Neural cell (in vitro differentiated cells): ENCODE results near the gene S1PR3.

Experiments used
- EZH2 ChIP-seq: fragments of 200-600, 300-800 bp; shearing (Covaris generic), sonication (generic); IDR thresholded peaks from 2 replicates; pipeline ENCODE4 v1.6.1; 2014; ENCODE audit warnings: antibody characterized with exemption, low read length, borderline replicate concordance, mild to moderate bottlenecking; ENCODE audit not compliant: insufficient read depth, poor library complexity, severe bottlenecking
- POLR2AphosphoS5 ChIP-seq: IDR thresholded peaks from 2 replicates; pipeline ENCODE4 v1.6.1; 2012
- TF ChIP-seq, protein P1 (sequence below): fragments of 450-650 bp; IDR thresholded peaks from 2 replicates; pipeline ENCODE4 v1.5.1; 2014; ENCODE audit warnings: antibody characterized with exemption, mild to moderate bottlenecking, moderate library complexity; ENCODE audit not compliant: poor library complexity, severe bottlenecking
- TF ChIP-seq, protein P2 (sequence below): IDR thresholded peaks from 2 replicates; pipeline ENCODE4 v1.6.1; 2012; ENCODE audit warnings: borderline replicate concordance

GRCh38 chr9:89036383-89036782 is 45.1 kb downstream of the S1PR3 start:
- TF ChIP-seq EZH2: no peak
- TF ChIP-seq, protein P1, sequence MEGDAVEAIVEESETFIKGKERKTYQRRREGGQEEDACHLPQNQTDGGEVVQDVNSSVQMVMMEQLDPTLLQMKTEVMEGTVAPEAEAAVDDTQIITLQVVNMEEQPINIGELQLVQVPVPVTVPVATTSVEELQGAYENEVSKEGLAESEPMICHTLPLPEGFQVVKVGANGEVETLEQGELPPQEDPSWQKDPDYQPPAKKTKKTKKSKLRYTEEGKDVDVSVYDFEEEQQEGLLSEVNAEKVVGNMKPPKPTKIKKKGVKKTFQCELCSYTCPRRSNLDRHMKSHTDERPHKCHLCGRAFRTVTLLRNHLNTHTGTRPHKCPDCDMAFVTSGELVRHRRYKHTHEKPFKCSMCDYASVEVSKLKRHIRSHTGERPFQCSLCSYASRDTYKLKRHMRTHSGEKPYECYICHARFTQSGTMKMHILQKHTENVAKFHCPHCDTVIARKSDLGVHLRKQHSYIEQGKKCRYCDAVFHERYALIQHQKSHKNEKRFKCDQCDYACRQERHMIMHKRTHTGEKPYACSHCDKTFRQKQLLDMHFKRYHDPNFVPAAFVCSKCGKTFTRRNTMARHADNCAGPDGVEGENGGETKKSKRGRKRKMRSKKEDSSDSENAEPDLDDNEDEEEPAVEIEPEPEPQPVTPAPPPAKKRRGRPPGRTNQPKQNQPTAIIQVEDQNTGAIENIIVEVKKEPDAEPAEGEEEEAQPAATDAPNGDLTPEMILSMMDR: no peak
- TF ChIP-seq POLR2AphosphoS5: no peak
- TF ChIP-seq, protein P2, sequence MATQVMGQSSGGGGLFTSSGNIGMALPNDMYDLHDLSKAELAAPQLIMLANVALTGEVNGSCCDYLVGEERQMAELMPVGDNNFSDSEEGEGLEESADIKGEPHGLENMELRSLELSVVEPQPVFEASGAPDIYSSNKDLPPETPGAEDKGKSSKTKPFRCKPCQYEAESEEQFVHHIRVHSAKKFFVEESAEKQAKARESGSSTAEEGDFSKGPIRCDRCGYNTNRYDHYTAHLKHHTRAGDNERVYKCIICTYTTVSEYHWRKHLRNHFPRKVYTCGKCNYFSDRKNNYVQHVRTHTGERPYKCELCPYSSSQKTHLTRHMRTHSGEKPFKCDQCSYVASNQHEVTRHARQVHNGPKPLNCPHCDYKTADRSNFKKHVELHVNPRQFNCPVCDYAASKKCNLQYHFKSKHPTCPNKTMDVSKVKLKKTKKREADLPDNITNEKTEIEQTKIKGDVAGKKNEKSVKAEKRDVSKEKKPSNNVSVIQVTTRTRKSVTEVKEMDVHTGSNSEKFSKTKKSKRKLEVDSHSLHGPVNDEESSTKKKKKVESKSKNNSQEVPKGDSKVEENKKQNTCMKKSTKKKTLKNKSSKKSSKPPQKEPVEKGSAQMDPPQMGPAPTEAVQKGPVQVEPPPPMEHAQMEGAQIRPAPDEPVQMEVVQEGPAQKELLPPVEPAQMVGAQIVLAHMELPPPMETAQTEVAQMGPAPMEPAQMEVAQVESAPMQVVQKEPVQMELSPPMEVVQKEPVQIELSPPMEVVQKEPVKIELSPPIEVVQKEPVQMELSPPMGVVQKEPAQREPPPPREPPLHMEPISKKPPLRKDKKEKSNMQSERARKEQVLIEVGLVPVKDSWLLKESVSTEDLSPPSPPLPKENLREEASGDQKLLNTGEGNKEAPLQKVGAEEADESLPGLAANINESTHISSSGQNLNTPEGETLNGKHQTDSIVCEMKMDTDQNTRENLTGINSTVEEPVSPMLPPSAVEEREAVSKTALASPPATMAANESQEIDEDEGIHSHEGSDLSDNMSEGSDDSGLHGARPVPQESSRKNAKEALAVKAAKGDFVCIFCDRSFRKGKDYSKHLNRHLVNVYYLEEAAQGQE: no peak
